ENCODE measurements around the gene TNFSF4.

Gene TNFSF4

DNA sequence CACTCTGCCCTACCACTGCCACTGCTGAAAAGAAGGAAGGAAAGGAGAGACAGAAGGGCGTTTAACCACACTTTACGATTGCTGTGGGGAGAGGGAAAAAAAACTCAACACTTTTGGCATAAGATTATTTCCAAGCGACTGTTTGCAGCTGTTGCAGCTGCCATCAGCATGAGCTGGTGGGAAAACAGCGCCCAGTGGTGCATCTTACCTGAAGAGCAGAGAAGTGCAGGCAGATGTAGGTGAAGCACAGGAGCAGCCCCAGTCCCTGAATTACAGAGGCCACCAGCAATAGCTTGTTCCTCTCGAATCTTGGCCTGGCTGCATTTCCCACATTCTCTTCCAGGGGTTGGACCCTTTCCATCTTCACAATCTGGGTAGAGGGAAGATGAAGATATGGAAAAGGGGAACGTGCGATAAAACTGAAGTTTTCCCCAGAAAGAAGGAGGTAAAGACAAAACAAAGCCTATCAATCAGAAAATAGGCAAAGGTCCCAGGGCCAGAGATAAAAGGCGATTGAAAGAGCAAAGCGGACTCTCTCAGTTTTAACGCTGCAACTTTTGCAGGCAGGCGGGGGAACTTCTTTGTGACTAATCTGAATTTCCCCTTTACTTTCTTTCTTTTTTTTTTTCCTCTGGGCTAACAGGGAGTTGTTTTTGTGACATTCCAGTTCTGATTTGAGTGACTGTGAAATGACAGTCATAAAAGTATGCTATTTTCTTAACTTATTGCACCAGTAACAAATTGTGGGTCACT is at the start of gene TNFSF4:
Gene TNFSF4, minus strand, starts transcription at position 516 of the 753 bp plus-strand sequence. Its CDS starts 155 bp downstream, at position 361.
- Histone ChIP-seq H3K9ac (ENCODE audit: low read length in 5 of 5) (peak within 1 kb of the TSS in 1 of 5 donors; percentile 48), H3K9me3 (ENCODE audit: control insufficient read depth in 5 of 5, low read length in 5 of 5) (no peaks in the 10 kb centered on the region), H3K27me3 (ENCODE audit: control insufficient read depth in 5 of 5, insufficient read depth in 4 of 5, low read length in 5 of 5) (no peaks in the 10 kb centered on the region), H3K4me1 (ENCODE audit: control insufficient read depth in 5 of 5, insufficient read depth in 5 of 5, low read length in 5 of 5) (peaks cover 0 to 18% (median 11%) of the 10 kb centered on the region in 5 donors), H3K27ac (ENCODE audit: low read depth, low read length) (peak within 1 kb of the TSS; percentile 14), H3K36me3 (ENCODE audit: control insufficient read depth in 5 of 5, insufficient read depth in 5 of 5, low read length in 5 of 5) (no peaks in the 10 kb centered on the region), H3K4me3 (ENCODE audit: low read depth in 1 of 5, low read length in 5 of 5) (peak within 1 kb of the TSS; percentile 11 to 58 (median 39))

- Histone ChIP-seq H3K9ac (ENCODE audit: low read length in 5 of 5) (no peak overlapping the region), H3K36me3 (ENCODE audit: control insufficient read depth in 5 of 5, insufficient read depth in 5 of 5, low read length in 5 of 5) (no peaks in the 10 kb centered on the region), H3K4me3 (ENCODE audit: low read depth in 1 of 5, low read length in 5 of 5) (no peak overlapping the region), H3K4me1 (ENCODE audit: control insufficient read depth in 5 of 5, insufficient read depth in 5 of 5, low read length in 5 of 5) (no peaks in the 10 kb centered on the region), H3K27ac (ENCODE audit: low read depth, low read length) (no peak overlapping the region), H3K27me3 (ENCODE audit: control insufficient read depth in 5 of 5, insufficient read depth in 4 of 5, low read length in 5 of 5) (no peaks in the 10 kb centered on the region), H3K9me3 (ENCODE audit: control insufficient read depth in 5 of 5, low read length in 5 of 5) (peaks cover 0 to 5% (median 2%) of the 10 kb centered on the region in 5 donors)
Measured at GRCh38 chr1:173255214-173255813, 48.2 kb upstream of the TNFSF4 start.

- no peak overlapping the region for H3K4me3 ChIP-seq (ENCODE audit: low read depth in 1 of 5, low read length in 5 of 5)
- no peaks in the 10 kb centered on the region for H3K4me1 ChIP-seq (ENCODE audit: control insufficient read depth in 5 of 5, insufficient read depth in 5 of 5, low read length in 5 of 5)
- no peaks in the 10 kb centered on the region for H3K27me3 ChIP-seq (ENCODE audit: control insufficient read depth in 5 of 5, insufficient read depth in 4 of 5, low read length in 5 of 5)
- H3K9ac ChIP-seq (ENCODE audit: low read length in 5 of 5), result no peak overlapping the region
- H3K9me3 ChIP-seq (ENCODE audit: control insufficient read depth in 5 of 5, low read length in 5 of 5), result no peaks in the 10 kb centered on the region
- H3K36me3 ChIP-seq (ENCODE audit: control insufficient read depth in 5 of 5, insufficient read depth in 5 of 5, low read length in 5 of 5), result no peaks in the 10 kb centered on the region
- no peak overlapping the region for H3K27ac ChIP-seq (ENCODE audit: low read depth, low read length)
Measured at GRCh38 chr1:173253046-173253445, 45.9 kb upstream of the TNFSF4 start.

DNA sequence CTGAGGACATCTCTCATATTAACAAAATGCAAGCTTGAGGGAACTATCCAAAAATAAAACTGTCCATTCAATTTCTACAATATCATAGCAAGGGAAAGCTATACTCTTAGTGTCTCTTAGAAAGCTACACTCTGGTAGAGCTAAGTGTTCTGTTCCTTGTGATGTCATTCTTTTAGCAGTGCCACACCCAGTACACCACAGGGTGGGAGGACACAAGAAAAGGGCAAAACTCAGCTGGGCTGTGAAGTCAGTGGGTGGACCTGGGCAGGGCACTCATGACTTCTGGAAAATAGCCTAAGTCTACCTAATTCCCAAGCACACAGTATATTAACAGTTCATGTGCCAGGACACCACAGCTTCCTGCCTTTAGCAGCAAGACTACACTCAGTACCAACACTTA is 42.2 kb upstream of the TNFSF4 start:
- Histone ChIP-seq H3K36me3 (ENCODE audit: control insufficient read depth in 5 of 5, insufficient read depth in 5 of 5, low read length in 5 of 5) (no peaks in the 10 kb centered on the region), H3K27ac (ENCODE audit: low read depth, low read length) (no peak overlapping the region), H3K27me3 (ENCODE audit: control insufficient read depth in 5 of 5, insufficient read depth in 4 of 5, low read length in 5 of 5) (no peaks in the 10 kb centered on the region), H3K9ac (ENCODE audit: low read length in 5 of 5) (no peak overlapping the region), H3K4me1 (ENCODE audit: control insufficient read depth in 5 of 5, insufficient read depth in 5 of 5, low read length in 5 of 5) (no peaks in the 10 kb centered on the region), H3K4me3 (ENCODE audit: low read depth in 1 of 5, low read length in 5 of 5) (no peak overlapping the region), H3K9me3 (ENCODE audit: control insufficient read depth in 5 of 5, low read length in 5 of 5) (no peaks in the 10 kb centered on the region)

GRCh38 chr1:173248247-173248940 is 41.3 kb upstream of the TNFSF4 start:
- H3K27me3 ChIP-seq (ENCODE audit: control insufficient read depth in 5 of 5, insufficient read depth in 4 of 5, low read length in 5 of 5), result no peaks in the 10 kb centered on the region
- no peaks in the 10 kb centered on the region for H3K4me1 ChIP-seq (ENCODE audit: control insufficient read depth in 5 of 5, insufficient read depth in 5 of 5, low read length in 5 of 5)
- H3K9me3 ChIP-seq (ENCODE audit: control insufficient read depth in 5 of 5, low read length in 5 of 5), result peaks cover 4 to 5% (median 4%) of the 10 kb centered on the region in 5 donors
- no peak overlapping the region for H3K9ac ChIP-seq (ENCODE audit: low read length in 5 of 5)
- no peak overlapping the region for H3K27ac ChIP-seq (ENCODE audit: low read depth, low read length)
- no peaks in the 10 kb centered on the region for H3K36me3 ChIP-seq (ENCODE audit: control insufficient read depth in 5 of 5, insufficient read depth in 5 of 5, low read length in 5 of 5)
- no peak overlapping the region for H3K4me3 ChIP-seq (ENCODE audit: low read depth in 1 of 5, low read length in 5 of 5)

GRCh38 chr1:173245892-173246291 is 38.8 kb upstream of the TNFSF4 start:
- Histone ChIP-seq H3K4me3 (ENCODE audit: low read depth in 1 of 5, low read length in 5 of 5) (no peak overlapping the region), H3K27me3 (ENCODE audit: control insufficient read depth in 5 of 5, insufficient read depth in 4 of 5, low read length in 5 of 5) (no peaks in the 10 kb centered on the region), H3K4me1 (ENCODE audit: control insufficient read depth in 5 of 5, insufficient read depth in 5 of 5, low read length in 5 of 5) (no peaks in the 10 kb centered on the region), H3K36me3 (ENCODE audit: control insufficient read depth in 5 of 5, insufficient read depth in 5 of 5, low read length in 5 of 5) (no peaks in the 10 kb centered on the region), H3K9ac (ENCODE audit: low read length in 5 of 5) (no peak overlapping the region), H3K27ac (ENCODE audit: low read depth, low read length) (no peak overlapping the region), H3K9me3 (ENCODE audit: control insufficient read depth in 5 of 5, low read length in 5 of 5) (peaks cover 4 to 19% (median 9%) of the 10 kb centered on the region in 5 donors)

GRCh38 chr1:173243300-173243699 is 36.2 kb upstream of the TNFSF4 start:
- no peak overlapping the region for H3K9ac ChIP-seq (ENCODE audit: low read length in 5 of 5)
- H3K4me3 ChIP-seq (ENCODE audit: low read depth in 1 of 5, low read length in 5 of 5), result no peak overlapping the region
- no peaks in the 10 kb centered on the region for H3K27me3 ChIP-seq (ENCODE audit: control insufficient read depth in 5 of 5, insufficient read depth in 4 of 5, low read length in 5 of 5)
- peaks cover 4 to 24% (median 13%) of the 10 kb centered on the region in 5 donors for H3K9me3 ChIP-seq (ENCODE audit: control insufficient read depth in 5 of 5, low read length in 5 of 5)
- H3K27ac ChIP-seq (ENCODE audit: low read depth, low read length), result no peak overlapping the region
- H3K4me1 ChIP-seq (ENCODE audit: control insufficient read depth in 5 of 5, insufficient read depth in 5 of 5, low read length in 5 of 5), result no peaks in the 10 kb centered on the region
- peaks cover 0 to 3% (median 0%) of the 10 kb centered on the region in 5 donors for H3K36me3 ChIP-seq (ENCODE audit: control insufficient read depth in 5 of 5, insufficient read depth in 5 of 5, low read length in 5 of 5)

DNA sequence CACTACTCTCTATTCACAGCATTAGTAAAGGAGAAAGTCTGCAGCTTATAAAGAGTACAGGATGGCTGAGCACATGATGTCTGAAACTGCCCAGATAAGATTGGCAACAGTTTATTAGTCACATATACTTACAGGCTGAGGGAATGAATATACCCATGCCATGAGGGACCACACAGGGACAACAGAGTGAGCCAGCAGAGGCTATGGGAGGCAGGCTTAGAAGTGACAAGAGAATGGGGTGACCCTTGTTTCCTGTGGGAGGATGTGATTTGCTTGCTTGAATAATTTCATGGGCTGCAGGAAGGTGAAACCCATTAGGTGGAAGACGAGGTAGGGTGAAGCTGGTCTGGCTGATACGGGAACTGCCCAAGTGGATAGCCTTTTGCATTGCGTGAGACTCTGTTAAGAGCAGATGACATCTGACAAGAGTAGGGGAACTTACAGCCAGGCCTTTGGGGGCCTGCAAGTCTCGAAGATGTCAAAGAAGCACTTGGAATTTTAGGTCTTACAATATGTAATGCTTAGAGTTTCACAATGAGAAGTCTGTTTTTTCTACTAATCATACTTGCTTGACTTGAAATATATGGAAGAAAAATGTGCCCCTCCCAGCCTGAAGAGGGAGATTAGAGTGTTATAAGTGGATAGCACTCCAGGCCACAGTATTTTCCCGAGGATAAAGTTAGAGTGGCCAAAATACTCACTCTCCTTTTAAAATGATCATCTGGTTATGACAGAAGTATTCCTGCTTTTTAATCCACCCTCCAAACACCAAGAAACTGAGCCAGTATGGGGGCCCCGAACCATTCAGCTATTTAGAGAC is 34.6 kb upstream of the TNFSF4 start:
- H3K4me1 ChIP-seq (ENCODE audit: control insufficient read depth in 5 of 5, insufficient read depth in 5 of 5, low read length in 5 of 5), result no peaks in the 10 kb centered on the region
- no peak overlapping the region for H3K9ac ChIP-seq (ENCODE audit: low read length in 5 of 5)
- no peaks in the 10 kb centered on the region for H3K27me3 ChIP-seq (ENCODE audit: control insufficient read depth in 5 of 5, insufficient read depth in 4 of 5, low read length in 5 of 5)
- H3K4me3 ChIP-seq (ENCODE audit: low read depth in 1 of 5, low read length in 5 of 5), result no peak overlapping the region
- peaks cover 0 to 3% (median 0%) of the 10 kb centered on the region in 5 donors for H3K36me3 ChIP-seq (ENCODE audit: control insufficient read depth in 5 of 5, insufficient read depth in 5 of 5, low read length in 5 of 5)
- peaks cover 4 to 24% (median 13%) of the 10 kb centered on the region in 5 donors for H3K9me3 ChIP-seq (ENCODE audit: control insufficient read depth in 5 of 5, low read length in 5 of 5)
- H3K27ac ChIP-seq (ENCODE audit: low read depth, low read length), result no peak overlapping the region

DNA sequence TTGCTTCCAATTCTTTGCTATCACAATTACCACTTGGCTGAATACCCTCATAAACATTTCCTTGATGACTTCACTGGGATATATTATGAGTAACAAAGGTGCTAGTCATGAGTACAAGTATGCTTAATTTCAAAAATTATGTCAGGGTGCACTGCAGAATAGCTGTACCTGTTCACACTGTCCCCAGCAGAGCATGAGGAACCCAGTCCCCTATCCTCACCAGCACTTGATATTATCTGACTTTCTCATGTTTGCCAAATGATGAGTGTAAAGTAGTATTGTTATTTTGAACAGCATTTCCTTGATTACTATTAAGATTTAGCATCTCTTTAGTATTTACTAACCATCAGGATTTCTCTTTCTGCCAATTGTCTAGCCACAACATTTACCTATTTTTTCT is 33.5 kb upstream of the TNFSF4 start:
- no peaks in the 10 kb centered on the region for H3K27me3 ChIP-seq (ENCODE audit: control insufficient read depth in 5 of 5, insufficient read depth in 4 of 5, low read length in 5 of 5)
- no peaks in the 10 kb centered on the region for H3K4me1 ChIP-seq (ENCODE audit: control insufficient read depth in 5 of 5, insufficient read depth in 5 of 5, low read length in 5 of 5)
- H3K4me3 ChIP-seq (ENCODE audit: low read depth in 1 of 5, low read length in 5 of 5), result no peak overlapping the region
- peaks cover 0 to 6% (median 0%) of the 10 kb centered on the region in 5 donors for H3K36me3 ChIP-seq (ENCODE audit: control insufficient read depth in 5 of 5, insufficient read depth in 5 of 5, low read length in 5 of 5)
- H3K9ac ChIP-seq (ENCODE audit: low read length in 5 of 5), result no peak overlapping the region
- H3K27ac ChIP-seq (ENCODE audit: low read depth, low read length), result no peak overlapping the region
- peaks cover 4 to 24% (median 13%) of the 10 kb centered on the region in 5 donors for H3K9me3 ChIP-seq (ENCODE audit: control insufficient read depth in 5 of 5, low read length in 5 of 5)
